H1 (cell line): Measurements from ENCODE around the gene DAGLA. TPM values are rescaled to one million over a fixed set of nuclear protein-coding genes. Genes with fewer than 3 reads are reported as not detected.

Experiments used
- CTCF ChIA-PET: fragments of 300-600 bp; sonication (Branson Sonifier 250); formaldehyde crosslinking; loops from one replicate; lab custom pipeline; 2021; ENCODE audit not compliant: partially characterized antibody; lab: Charles Lee
- POLR2A ChIA-PET: fragments of 300-600 bp; sonication (Branson Sonifier 250); formaldehyde crosslinking; loops from one replicate; lab custom pipeline; 2021; ENCODE audit warnings: inconsistent platforms; ENCODE audit not compliant: partially characterized antibody; lab: Charles Lee
- DNase-seq, 2 experiments: peaks; one replicate each; pipeline versions ENCODE4 v3.0.0 to v3.0.0-alpha.2; 2010 to 2022; ENCODE audit warnings: low spot score in 2 of 2, low read depth in 1 of 2, mixed read lengths in 1 of 2
- FAIRE-seq: peaks from 2 replicates; lab custom pipeline; 2011; peaks lifted over from hg19 to GRCh38; lab: Jason Lieb, UNC
- H2AFZ ChIP-seq: 2 replicates; pipeline ENCODE4 v1.8.1; 2012; ENCODE audit warnings: low read length, inconsistent platforms
- H2AK5ac ChIP-seq: 2 replicates; pipeline ENCODE4 v1.6.1; 2013; ENCODE audit warnings: low read depth, low read length
- H2BK120ac ChIP-seq: replicated peaks from 2 replicates; pipeline ENCODE3; 2013; ENCODE audit warnings: low read depth, low read length, inconsistent platforms
- H2BK12ac ChIP-seq: 2 replicates; pipeline ENCODE4 v1.6.1; 2013; ENCODE audit warnings: low read depth, low read length
- H2BK15ac ChIP-seq: 2 replicates; pipeline ENCODE4 v1.6.1; 2013; ENCODE audit warnings: low read length
- H2BK20ac ChIP-seq: 2 replicates; pipeline ENCODE4 v1.6.1; 2013; ENCODE audit warnings: low read length
- H2BK5ac ChIP-seq: 2 replicates; pipeline ENCODE4 v1.6.1; 2013; ENCODE audit warnings: low read depth, low read length
- H3K14ac ChIP-seq: 2 replicates; pipeline ENCODE4 v1.6.1; 2013; ENCODE audit warnings: inconsistent platforms; ENCODE audit not compliant: insufficient read length
- H3K18ac ChIP-seq: 2 replicates; pipeline ENCODE4 v1.6.1; 2013; ENCODE audit warnings: low read length; ENCODE audit errors: extremely low read depth
- H3K23ac ChIP-seq: 2 replicates; pipeline ENCODE4 v1.6.1; 2013; ENCODE audit warnings: inconsistent platforms; ENCODE audit not compliant: insufficient read length
- H3K23me2 ChIP-seq: 2 replicates; pipeline ENCODE4 v1.6.1; 2013; ENCODE audit warnings: low read depth, low read length
- H3K27ac ChIP-seq: 2 replicates; pipeline ENCODE4 v1.6.1; 2011; ENCODE audit warnings: low read depth, low read length, inconsistent platforms
- H3K27me3 ChIP-seq, 4 experiments: replicated peaks in 1 of 4; 1 replicate in 1 of 4; 2 replicates in 3 of 4; pipeline versions ENCODE4 v1.6.1 to v1.8.1; 2011 to 2013; ENCODE audit warnings: low read length in 3 of 4, mild to moderate bottlenecking in 3 of 4, inconsistent platforms in 2 of 4, mixed read lengths in 2 of 4, moderate library complexity in 1 of 4; ENCODE audit not compliant: control insufficient read depth in 3 of 4, insufficient read depth in 3 of 4; ENCODE audit errors: extremely low read depth in 1 of 4
- H3K36me3 ChIP-seq, 4 experiments: 2 replicates each; pipeline versions ENCODE4 v1.6.1 to v1.8.1; 2011 to 2013; ENCODE audit warnings: mild to moderate bottlenecking in 4 of 4, low read length in 3 of 4, moderate library complexity in 2 of 4, control low read depth in 1 of 4, inconsistent platforms in 1 of 4; ENCODE audit not compliant: insufficient read depth in 4 of 4, control insufficient read depth in 2 of 4
- H3K4ac ChIP-seq: replicated peaks from 2 replicates; pipeline ENCODE3; 2013; ENCODE audit warnings: low read length, low read depth, mixed read lengths, inconsistent platforms; ENCODE audit not compliant: insufficient read length
- H3K4me1 ChIP-seq, 4 experiments: replicated peaks in 1 of 4; 1 replicate in 1 of 4; 2 replicates in 3 of 4; pipeline versions ENCODE4 v1.6.1 to v1.8.1; 2011 to 2013; ENCODE audit warnings: low read length in 3 of 4, inconsistent platforms in 2 of 4, mixed read lengths in 1 of 4; ENCODE audit not compliant: insufficient read depth in 4 of 4, control insufficient read depth in 3 of 4
- H3K4me2 ChIP-seq, 2 experiments: 2 replicates each; pipeline versions ENCODE4 v1.6.1 to v1.8.1; 2011 to 2013; ENCODE audit warnings: low read depth in 2 of 2, low read length in 2 of 2, control low read depth in 1 of 2, inconsistent platforms in 1 of 2, mild to moderate bottlenecking in 1 of 2; ENCODE audit not compliant: insufficient read depth in 1 of 2
- H3K4me3 ChIP-seq, 4 experiments: fragments of 200-600, 300-600 bp in 1 of 4; sonication (generic), shearing (Covaris generic), sonication (Bioruptor Twin) in 1 of 4; 2 replicates each; pipeline versions ENCODE4 v1.5.1 to v1.8.1; 2011 to 2016; ENCODE audit warnings: low read length in 4 of 4, low read depth in 3 of 4, control low read depth in 2 of 4, inconsistent platforms in 2 of 4, mild to moderate bottlenecking in 2 of 4, mixed read lengths in 1 of 4, moderate library complexity in 1 of 4; ENCODE audit not compliant: insufficient read depth in 2 of 4; ENCODE audit errors: extremely low read depth in 1 of 4
- H3K56ac ChIP-seq: replicated peaks from 2 replicates; pipeline ENCODE3; 2013; ENCODE audit warnings: low read depth, mild to moderate bottlenecking, mixed read lengths, low read length, inconsistent platforms; ENCODE audit not compliant: insufficient read length
- H3K79me1 ChIP-seq: 2 replicates; pipeline ENCODE4 v1.6.1; 2013; ENCODE audit warnings: low read depth, low read length, control low read depth
- H3K79me2 ChIP-seq, 2 experiments: 2 replicates each; pipeline versions ENCODE4 v1.6.1 to v1.8.1; 2012 to 2013; ENCODE audit warnings: low read length in 2 of 2, mild to moderate bottlenecking in 2 of 2, inconsistent platforms in 1 of 2; ENCODE audit not compliant: insufficient read depth in 2 of 2, control insufficient read depth in 1 of 2
- H3K9ac ChIP-seq, 4 experiments: replicated peaks in 1 of 4; 1 replicate in 1 of 4; 2 replicates in 3 of 4; pipeline versions ENCODE4 v1.6.1 to v1.8.1; 2011 to 2013; ENCODE audit warnings: low read depth in 3 of 4, low read length in 3 of 4, control low read depth in 2 of 4, mild to moderate bottlenecking in 2 of 4, moderate library complexity in 2 of 4, inconsistent platforms in 1 of 4; ENCODE audit errors: extremely low read depth in 1 of 4
- H3K9me3 ChIP-seq, 2 experiments: 2 replicates each; pipeline versions ENCODE4 v1.6.1 to v1.8.1; 2012 to 2013; ENCODE audit warnings: mild to moderate bottlenecking in 2 of 2, moderate library complexity in 2 of 2, control low read depth in 1 of 2, inconsistent platforms in 1 of 2, low read depth in 1 of 2, low read length in 1 of 2, mixed read lengths in 1 of 2; ENCODE audit not compliant: insufficient read depth in 2 of 2
- H4K20me1 ChIP-seq, 2 experiments: replicated peaks in 1 of 2; 2 replicates each; pipeline versions ENCODE3 to v1.8.1; 2011 to 2013; ENCODE audit warnings: inconsistent platforms in 2 of 2, low read length in 2 of 2, mild to moderate bottlenecking in 1 of 2; ENCODE audit not compliant: insufficient read depth in 2 of 2, control insufficient read depth in 1 of 2
- H4K5ac ChIP-seq: 2 replicates; pipeline ENCODE4 v1.6.1; 2013; ENCODE audit warnings: low read length, low read depth, mixed read lengths, inconsistent platforms; ENCODE audit not compliant: insufficient read length
- H4K8ac ChIP-seq: 2 replicates; pipeline ENCODE4 v1.8.0; 2013; ENCODE audit warnings: mild to moderate bottlenecking, moderate library complexity, low read length, inconsistent platforms; ENCODE audit not compliant: insufficient read depth; ENCODE audit errors: extremely low read depth
- H4K91ac ChIP-seq: replicated peaks from 2 replicates; pipeline ENCODE3; 2013; ENCODE audit warnings: low read length, mixed read lengths, inconsistent platforms; ENCODE audit not compliant: insufficient read length
- ASH2L ChIP-seq: fragments of 200-600, 300-600 bp; sonication (generic); IDR thresholded peaks from one replicate; pipeline ENCODE4 v1.7.1; 2017; ENCODE audit warnings: low read length
- CTCF ChIP-seq, 3 experiments: IDR thresholded peaks; 1 replicate in 2 of 3; 2 replicates in 1 of 3; pipeline versions ENCODE4 v1.5.1 to v1.6.1; 2011; ENCODE audit warnings: low read length in 3 of 3, mild to moderate bottlenecking in 3 of 3, inconsistent platforms in 2 of 3, low read depth in 1 of 3, moderate library complexity in 1 of 3; ENCODE audit not compliant: insufficient read depth in 1 of 3; ENCODE audit errors: control extremely low read depth in 1 of 3
- GABPA ChIP-seq: IDR thresholded peaks from 2 replicates; pipeline ENCODE4 v1.6.1; 2011; ENCODE audit warnings: mild to moderate bottlenecking, low read length, moderate library complexity, borderline replicate concordance; ENCODE audit not compliant: insufficient read depth
- HDAC6 ChIP-seq: IDR thresholded peaks from one replicate; pipeline ENCODE4 v1.7.1; 2012; ENCODE audit warnings: low read depth, mild to moderate bottlenecking, inconsistent platforms, low read length, moderate library complexity
- KDM4A ChIP-seq: IDR thresholded peaks from one replicate; pipeline ENCODE4 v1.7.1; 2012; ENCODE audit warnings: low read depth, mild to moderate bottlenecking, moderate library complexity, low read length, inconsistent platforms; ENCODE audit not compliant: severe bottlenecking
- SAP30 ChIP-seq: fragments of 300-600 bp; sonication (generic); IDR thresholded peaks from 2 replicates; pipeline ENCODE4 v1.7.1; 2012; ENCODE audit warnings: low read length, moderate library complexity, mild to moderate bottlenecking, inconsistent platforms; ENCODE audit not compliant: insufficient read depth, insufficient replicate concordance
- TAF1 ChIP-seq: IDR thresholded peaks from 2 replicates; pipeline ENCODE4 v1.6.1; 2011; ENCODE audit warnings: mild to moderate bottlenecking, low read depth, low read length
- WGBS, 2 experiments: shearing (Covaris generic) in 1 of 2; methylation state at CpG; one replicate each; pipeline versions ENCODE4 v1.1.6 to v1.1.7; 2013 to 2015; ENCODE audit warnings: low lambda C conversion rate in 2 of 2, mixed read lengths in 2 of 2, inconsistent platforms in 1 of 2, low coverage in 1 of 2, missing lambda C conversion rate in 1 of 2; ENCODE audit not compliant: insufficient replicate concordance in 2 of 2, insufficient coverage in 1 of 2, insufficient read length in 1 of 2; ENCODE audit errors: extremely low coverage in 1 of 2, missing lambda C conversion rate in 1 of 2; 5-methylcytosine and 5-hydroxymethylcytosine counted together
- polyA plus RNA-seq, 7 experiments: library from polyadenylated mRNA; depleted of rRNA in 3 of 7; stranded (reverse) in 5 of 7; unstranded in 2 of 7; fragments of >200 nt in 5 of 7; fragments of 200-250 nt in 2 of 7; gene quantifications; 1 replicate in 5 of 7; 2 replicates in 1 of 7; 4 replicates in 1 of 7; pipeline versions ENCODE4 v1.2.1 to v1.2.3, GENCODE V29; 2011 to 2013; ENCODE audit warnings: missing spikeins in 2 of 7, mixed read lengths in 2 of 7
- total RNA-seq: library from RNA; stranded (reverse); fragmentation: NEBNext Ultra II Directional; extraction: Animal tissue kit (Norgen Biotek cat#: 25700); gene quantifications from 2 replicates; pipeline ENCODE4 v1.2.1, GENCODE V29; 2021

DAGLA gene
- total and polyA plus RNA-seq, 2 of the 8 experiments (the other 6 are each of a cell fraction or from before 2014, with no cell fraction given) = 3.6 to 6.6 TPM

- FAIRE-seq = no peak
- 0 out of 2 replicates have a peak within 1 kb of the TSS, but pooled peaks have one; percentile 34 for H2BK20ac ChIP-seq
- peak within 1 kb of the TSS; percentile 44 for H3K4ac ChIP-seq
- peak within 1 kb of the TSS; percentile 69 for H4K8ac ChIP-seq
- H2AFZ ChIP-seq = peak within 1 kb of the TSS; percentile 8; the same call in 1 of the 2 replicates
- peak within 1 kb of the TSS; percentile 39 to 77 (median 56) for H3K4me3 ChIP-seq
- peak within 1 kb of the TSS in 1 of 4 experiments; percentile 46; a peak in 1 of 7 replicates for H3K9ac ChIP-seq
- peaks cover 4 to 21% (median 16%) of the 10 kb centered on the region in 4 experiments for H3K27me3 ChIP-seq
- H3K14ac ChIP-seq = no peak within 1 kb of the TSS
- H3K18ac ChIP-seq = peak within 1 kb of the TSS; percentile 1; the same call in 1 of the 2 replicates
- H3K4me1 ChIP-seq = peaks cover 6 to 32% (median 22%) of the 10 kb centered on the region in 4 experiments
- WGBS, 2 experiments = 21% methylated on average over 25 of the region's 93 CpGs; no CpG with 5 or more reads in 1 of the 2 experiments
- H3K79me2 ChIP-seq = no peaks in the 10 kb centered on the region
- ChIA-PET POLR2A (interaction anchor here (0.8 to 8.9 kb wide), 6 partner anchors 12 to 54 kb away, joined by 3 to 87 read pairs (median 6); partner anchors contain the start of genes FEN1 and TMEM258), CTCF (interaction anchor here (0.8 to 9.2 kb wide), 13 partner anchors 7 to 39 kb away, joined by 3 to 168 read pairs (median 13); partner anchors contain the start of genes FEN1 and TMEM258)
- H3K4me2 ChIP-seq = peak within 1 kb of the TSS; percentile 63 to 77
- no peak within 1 kb of the TSS for H2BK120ac ChIP-seq
- H2AK5ac ChIP-seq = peak within 1 kb of the TSS; percentile 32; the same call in 1 of the 2 replicates
- peaks cover 0 to under 1% of the 10 kb centered on the region in 2 experiments for H4K20me1 ChIP-seq
- peak in 1 of 2 experiments; percentile 88 for DNase-seq
- H3K79me1 ChIP-seq = no peaks in the 10 kb centered on the region
- no peak within 1 kb of the TSS for H3K56ac ChIP-seq
- H2BK15ac ChIP-seq = peak within 1 kb of the TSS; percentile 53; the same call in 1 of the 2 replicates
- peak within 1 kb of the TSS; percentile 35 for H4K91ac ChIP-seq
- H2BK12ac ChIP-seq = peak within 1 kb of the TSS; percentile 27; the same call in 1 of the 2 replicates
- H3K9me3 ChIP-seq = no peaks in the 10 kb centered on the region
- no peak within 1 kb of the TSS for H4K5ac ChIP-seq
- H3K27ac ChIP-seq = no peak within 1 kb of the TSS
- no peaks in the 10 kb centered on the region; the same call in 1 of the 2 replicates for H3K23me2 ChIP-seq
- no peaks in the 10 kb centered on the region for H3K36me3 ChIP-seq
- no peak within 1 kb of the TSS for H3K23ac ChIP-seq
- no peak within 1 kb of the TSS for H2BK5ac ChIP-seq
- TF ChIP-seq SAP30 (no peak), ASH2L (no peak), HDAC6 (no peak), CTCF (IDR thresholded peaks at IDR 0.05; ENCODE audit: control extremely low read depth in 1 of 3, insufficient read depth in 1 of 3, low read depth in 1 of 3, low read length in 3 of 3) (peak in 2 of 3 experiments; percentile 57 to 97; a peak in 3 of 4 replicates), KDM4A (peak; percentile 83), GABPA (0 out of 2 replicates have a peak, but pooled peaks have one; percentile 46), TAF1 (no peak)
Measured at GRCh38 chr11:61752117-61752924, 72.1 kb downstream of the DAGLA start, which contains the start of gene MYRF. TSS of gene MYRF (plus strand) at chr11:61752636. CDS start at chr11:61752745, 109 bp downstream.
